ENCODE data around the gene MLIP. TPM values are rescaled to one million over a fixed set of nuclear protein-coding genes. Genes with fewer than 3 reads are reported as not detected.

MLIP gene
- total and polyA plus RNA-seq, 3 donors from 2014 or later, result 0.43 to 1.6 (median 0.63) TPM

DNA sequence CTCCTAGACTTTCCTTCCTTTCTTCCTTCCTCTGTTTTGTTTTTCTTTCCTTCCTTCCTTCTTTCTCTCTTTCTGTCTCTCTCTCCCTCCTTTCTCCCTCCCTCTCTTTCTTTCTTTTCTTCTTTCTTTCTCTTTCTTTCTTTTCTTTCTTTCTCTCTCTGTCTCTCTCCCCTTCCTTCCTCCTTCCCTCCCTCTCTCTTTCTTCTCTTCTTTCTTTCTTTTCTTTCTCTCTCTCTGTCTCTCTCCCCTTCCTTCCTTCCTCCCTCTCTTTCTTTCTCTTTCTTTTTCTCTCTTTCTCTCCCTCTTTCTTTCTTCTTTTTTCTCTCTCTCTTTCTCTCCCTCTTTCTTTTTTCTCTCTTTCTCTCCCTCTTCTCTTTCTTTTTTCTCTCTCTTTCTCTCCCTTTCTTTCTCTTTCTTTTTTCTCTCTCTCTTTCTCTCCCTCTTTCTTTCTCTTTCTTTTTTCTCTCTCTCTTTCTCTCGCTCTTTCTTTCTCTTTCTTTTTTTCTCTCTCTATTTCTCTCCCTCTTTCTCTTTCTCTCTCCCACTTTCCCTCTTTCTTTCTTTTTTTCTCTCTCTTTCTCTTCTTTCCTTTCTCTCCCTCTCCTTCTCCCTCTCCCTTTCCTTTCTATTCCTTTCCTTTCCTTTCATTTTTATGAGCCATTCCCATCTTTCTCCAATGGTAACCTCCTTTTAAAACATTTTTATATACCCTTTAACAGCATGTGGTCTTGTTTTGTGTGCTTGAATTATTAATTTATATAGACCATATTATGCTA lies 199.3 kb downstream of the MLIP start:
- Histone ChIP-seq H3K36me3 (ENCODE audit: low read depth, missing control alignments) (no peaks in the 10 kb centered on the region), H3K27ac (no peak overlapping the region), H3K4me1 (no peaks in the 10 kb centered on the region), H3K4me3 (no peak overlapping the region), H3K27me3 (no peaks in the 10 kb centered on the region), H3K9me3 (no peaks in the 10 kb centered on the region)
- intact Hi-C loops (cut with DNase I; ENCODE audit: low total_unique reads), result no loop called here
- WGBS, 2 donors, result 94 to 96% methylated on average over 1 of the region's 1 CpG
- no peak for DNase-seq
- TF ChIP-seq POLR2A (IDR thresholded peaks at IDR 0.05), result no peak
- TF ChIP-seq, protein P1, sequence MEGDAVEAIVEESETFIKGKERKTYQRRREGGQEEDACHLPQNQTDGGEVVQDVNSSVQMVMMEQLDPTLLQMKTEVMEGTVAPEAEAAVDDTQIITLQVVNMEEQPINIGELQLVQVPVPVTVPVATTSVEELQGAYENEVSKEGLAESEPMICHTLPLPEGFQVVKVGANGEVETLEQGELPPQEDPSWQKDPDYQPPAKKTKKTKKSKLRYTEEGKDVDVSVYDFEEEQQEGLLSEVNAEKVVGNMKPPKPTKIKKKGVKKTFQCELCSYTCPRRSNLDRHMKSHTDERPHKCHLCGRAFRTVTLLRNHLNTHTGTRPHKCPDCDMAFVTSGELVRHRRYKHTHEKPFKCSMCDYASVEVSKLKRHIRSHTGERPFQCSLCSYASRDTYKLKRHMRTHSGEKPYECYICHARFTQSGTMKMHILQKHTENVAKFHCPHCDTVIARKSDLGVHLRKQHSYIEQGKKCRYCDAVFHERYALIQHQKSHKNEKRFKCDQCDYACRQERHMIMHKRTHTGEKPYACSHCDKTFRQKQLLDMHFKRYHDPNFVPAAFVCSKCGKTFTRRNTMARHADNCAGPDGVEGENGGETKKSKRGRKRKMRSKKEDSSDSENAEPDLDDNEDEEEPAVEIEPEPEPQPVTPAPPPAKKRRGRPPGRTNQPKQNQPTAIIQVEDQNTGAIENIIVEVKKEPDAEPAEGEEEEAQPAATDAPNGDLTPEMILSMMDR (IDR thresholded peaks at IDR 0.05), result no peak

DNA sequence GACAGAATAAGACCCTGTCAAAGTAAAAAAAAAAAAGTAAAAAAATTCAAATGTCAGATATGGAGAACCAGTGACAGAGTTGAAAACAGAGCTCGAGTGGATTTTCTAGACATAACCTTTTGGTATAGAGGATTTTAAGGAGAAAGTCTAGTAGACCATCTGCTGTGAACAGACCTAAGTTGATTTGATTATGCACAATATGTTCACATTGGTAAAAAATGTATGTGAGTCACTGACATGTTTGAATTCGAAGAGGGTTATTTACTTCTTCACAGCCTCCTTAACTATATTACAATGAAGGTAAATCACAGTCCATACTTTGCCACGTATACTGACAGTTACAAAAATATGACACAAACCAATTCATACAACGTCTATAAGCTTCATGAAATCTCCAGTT lies 204.4 kb downstream of the MLIP start:
- H3K27ac ChIP-seq, result no peak overlapping the region
- no peaks in the 10 kb centered on the region for H3K36me3 ChIP-seq (ENCODE audit: low read depth, missing control alignments)
- H3K4me3 ChIP-seq, result no peak overlapping the region
- TF ChIP-seq, protein P1 (IDR thresholded peaks at IDR 0.05), result no peak
- no peak for TF ChIP-seq POLR2A (IDR thresholded peaks at IDR 0.05)
- DNase-seq, result no peak
- H3K4me1 ChIP-seq, result no peaks in the 10 kb centered on the region
- H3K9me3 ChIP-seq, result no peaks in the 10 kb centered on the region
- intact Hi-C loops (cut with DNase I; ENCODE audit: low total_unique reads), result no loop called here
- no peaks in the 10 kb centered on the region for H3K27me3 ChIP-seq
- WGBS, 2 donors, result 86 to 88% methylated on average over 4 of the region's 4 CpGs

Other genes starting within 250 kb of the MLIP start
- not detected for gene TINAG, start 197.0 kb downstream of the MLIP start, total RNA-seq
- gene TINAG, start 197.0 kb downstream of the MLIP start, polyA plus RNA-seq (ENCODE audit: insufficient read depth, low read depth, low replicate concordance), result not detected